ENCODE measurements around the gene POLR2J.

Gene POLR2J

DNA sequence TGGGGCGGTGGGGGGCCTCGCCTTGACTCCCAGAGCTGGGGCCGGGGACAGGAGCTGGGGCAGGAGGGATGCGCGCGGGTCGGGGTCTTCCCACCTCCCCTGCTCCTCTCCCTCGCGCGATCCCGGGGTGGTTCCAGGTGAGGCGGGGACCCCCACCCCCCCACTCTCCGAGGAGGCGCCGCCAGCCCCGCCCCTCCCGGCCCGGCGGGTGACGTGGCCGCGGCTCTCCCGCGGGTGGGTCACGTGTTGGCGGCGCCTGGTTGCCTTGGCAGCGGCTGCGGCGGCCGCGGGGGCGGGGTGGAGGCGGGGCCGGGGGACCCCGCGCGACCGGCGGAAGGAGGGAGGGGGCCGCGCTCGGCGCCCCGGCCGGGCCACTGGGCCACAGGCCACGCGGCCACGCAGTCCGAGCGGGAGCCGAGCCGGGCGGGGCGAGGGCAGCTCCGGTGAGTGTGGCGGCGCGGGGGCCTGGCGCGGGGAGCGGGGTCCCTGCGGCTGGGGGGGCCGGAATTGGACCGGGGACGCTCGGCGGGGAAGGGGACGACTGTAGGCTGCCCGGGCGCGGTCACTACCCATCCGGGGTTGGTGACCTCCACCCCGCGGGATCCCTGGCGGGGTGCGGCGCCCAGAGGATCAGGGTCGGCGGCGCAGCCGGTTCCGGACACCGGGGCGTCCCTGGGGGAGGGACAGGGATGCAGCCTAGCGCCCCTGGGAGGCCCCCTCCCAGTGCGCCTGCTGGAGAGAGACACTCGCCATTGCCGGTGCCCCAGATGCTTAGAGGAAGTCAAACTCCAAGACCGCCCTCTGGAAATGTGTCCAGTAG, 45.3 kb downstream of the POLR2J start, which contains the start of gene ORAI2:
Gene ORAI2 (plus strand): TSS at position 357 of the 820 bp plus-strand sequence. CDS start 5,382 bp downstream, outside the sequence.
- peak; percentile 66 for DNase-seq

- DNase-seq: no peak
Measured at GRCh38 chr7:102432442-102433218, 46.1 kb downstream of the POLR2J start.

DNA sequence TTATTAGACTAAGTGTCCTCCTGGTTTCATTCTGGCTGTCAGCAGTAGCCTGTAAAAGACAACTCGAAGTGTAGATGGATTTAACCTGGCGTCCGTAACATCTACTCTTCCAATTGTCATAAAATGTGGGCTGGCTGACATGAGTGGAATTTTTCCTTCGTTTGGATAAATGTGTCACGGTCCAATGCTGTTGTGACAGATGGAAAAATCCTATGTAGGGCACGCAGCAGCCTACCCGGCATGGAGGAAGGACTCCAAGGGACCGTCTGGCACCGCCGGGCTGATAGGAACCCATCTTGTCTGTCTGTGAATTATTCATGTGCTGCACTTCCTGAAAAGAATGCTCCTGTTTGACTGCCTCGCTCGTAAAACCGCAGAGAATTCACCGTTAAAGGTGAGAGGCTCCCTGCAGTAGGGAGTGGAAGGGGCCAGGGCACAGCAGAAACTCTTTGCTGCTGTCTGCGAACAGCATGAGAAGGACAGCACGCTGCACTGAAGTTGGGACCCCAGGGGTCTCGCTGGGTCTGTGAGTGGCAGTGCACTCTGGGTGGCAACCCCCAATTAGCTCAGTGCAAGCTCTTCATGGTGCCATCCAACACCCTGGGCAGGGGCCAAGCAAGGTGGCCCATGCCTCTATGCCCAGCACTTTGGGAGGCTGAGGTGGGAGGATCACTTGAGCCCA, 47.0 kb downstream of the POLR2J start:
- no peak for DNase-seq

DNA sequence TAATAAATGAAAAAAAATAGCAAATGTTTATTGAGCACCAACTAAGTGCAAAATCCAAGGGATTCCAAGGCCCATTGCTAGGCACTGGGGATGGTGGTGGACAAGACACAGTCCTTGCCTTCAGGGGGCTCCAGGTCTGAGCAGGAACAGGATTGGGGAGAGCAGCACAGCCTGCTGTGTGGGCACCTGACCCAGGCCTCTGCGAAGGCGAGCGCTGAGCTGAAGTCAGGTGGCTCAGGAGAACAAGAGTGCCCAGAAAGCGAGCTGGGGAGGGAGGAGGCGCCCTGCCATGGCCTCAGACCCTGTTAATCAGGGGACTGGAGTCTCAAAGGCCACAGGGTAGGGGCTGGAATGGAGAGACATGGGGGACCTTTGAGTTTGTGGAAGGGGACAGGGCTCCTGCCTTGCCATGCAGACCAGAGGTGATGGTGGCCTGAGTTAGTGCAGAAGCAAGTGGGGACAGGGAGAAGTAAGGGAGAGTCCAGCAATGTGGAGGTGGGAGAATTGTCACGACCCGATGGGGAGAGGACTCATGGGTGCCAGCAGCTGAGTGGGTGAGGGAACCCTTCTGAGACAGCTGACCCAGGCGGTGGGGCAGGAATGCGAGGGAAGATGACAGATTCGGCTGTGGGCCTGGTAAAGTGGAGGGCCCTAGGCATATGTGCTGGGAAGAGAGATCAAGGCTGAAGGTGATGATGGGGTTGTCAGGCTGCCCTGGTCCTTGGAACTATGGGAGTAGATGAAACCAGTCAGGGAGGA, 49.4 kb downstream of the POLR2J start:
- DNase-seq: no peak

DNA sequence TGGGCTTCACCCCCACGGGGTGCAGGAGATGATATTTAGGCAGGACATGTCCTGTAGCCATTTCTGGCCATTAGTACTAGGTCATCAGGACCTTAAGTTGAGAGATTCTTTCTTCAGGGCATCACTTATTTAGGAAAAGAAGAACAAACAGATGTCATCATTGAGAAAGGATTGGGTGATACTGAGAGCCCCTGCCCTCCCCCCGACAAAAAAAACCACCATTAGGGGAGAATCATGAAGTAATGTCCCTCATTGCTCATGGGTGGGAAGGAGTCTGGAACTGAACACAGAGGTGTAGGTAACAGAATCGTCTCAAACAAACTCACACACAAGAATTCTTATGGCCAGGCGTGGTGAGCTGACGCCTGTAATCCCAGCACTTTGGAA, 51.7 kb downstream of the POLR2J start:
- DNase-seq: no peak

- no peak for DNase-seq
Measured at GRCh38 chr7:102426268-102427018, 52.3 kb downstream of the POLR2J start.

- DNase-seq: no peak
Measured at GRCh38 chr7:102425639-102426267, 53.0 kb downstream of the POLR2J start.

DNA sequence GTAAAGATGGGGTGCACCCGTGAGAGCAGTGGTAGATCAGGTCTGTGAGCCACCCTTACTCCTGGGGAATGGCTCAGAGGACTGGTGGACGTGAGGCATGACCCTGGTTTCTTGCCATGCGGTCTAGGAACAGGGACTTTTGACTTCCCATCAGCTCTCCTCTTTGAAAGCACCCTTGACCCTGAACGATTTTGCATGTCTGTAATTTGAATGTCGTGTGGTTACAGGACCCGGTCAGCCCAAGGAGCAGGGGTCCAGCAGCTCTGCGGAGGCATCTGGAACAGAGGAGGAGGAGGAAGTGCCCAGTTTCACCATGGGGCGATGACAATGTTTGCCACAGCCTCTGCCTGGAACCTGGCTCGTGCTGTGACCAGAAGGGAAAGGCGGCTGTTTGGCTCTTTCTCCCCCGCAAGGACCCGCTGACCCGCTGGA, 53.9 kb downstream of the POLR2J start:
- DNase-seq: no peak

GRCh38 chr7:102424129-102424551, 54.6 kb downstream of the POLR2J start:
- DNase-seq: no peak

Data from NCI-H1105 (cell line).